Fibroblast of skin of abdomen (primary cell): ENCODE measurements around the gene KCNJ13.
A peak's percentile ranks its signal among the peaks of the same experiment; 100 is the strongest.
"Not testable (repeated sequence)": the region's sequence is repeated elsewhere in the genome, so short reads cannot be mapped to it uniquely, and the experiment has no call there.

ENCODE experiments used
- DNase-seq: peaks from one replicate; pipeline ENCODE4 v3.0.0-alpha.2; 2013

The KCNJ13 gene

DNA sequence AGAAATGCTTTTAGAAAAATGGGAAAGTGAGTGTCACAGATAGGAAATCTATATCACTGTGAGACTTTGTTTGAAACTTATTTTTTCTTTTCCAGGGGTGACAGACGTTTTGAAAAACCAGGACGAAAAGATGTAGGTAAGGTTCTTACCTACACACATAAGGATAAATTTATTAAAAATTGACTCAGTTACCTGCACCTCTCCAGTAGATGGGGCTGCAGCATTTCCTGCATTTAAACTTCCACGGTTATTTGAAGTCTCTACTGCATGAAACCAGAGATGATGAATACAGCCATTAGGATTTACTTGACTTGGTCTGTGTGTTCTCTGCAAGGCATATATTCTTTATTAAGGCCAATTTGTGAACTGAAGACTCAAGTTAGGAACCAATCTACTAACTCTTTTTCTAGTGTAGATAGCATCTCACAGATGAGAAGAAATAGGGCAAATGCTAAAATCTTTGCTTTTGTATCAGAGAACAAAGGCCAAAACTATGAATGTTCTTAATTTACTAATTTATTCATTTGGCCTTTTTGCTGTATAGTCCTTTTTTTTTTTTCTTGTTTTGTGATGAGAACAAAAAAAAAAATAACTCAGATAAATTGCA lies 15.0 kb downstream of the KCNJ13 start:
- DNase-seq: peak; percentile 4

DNA sequence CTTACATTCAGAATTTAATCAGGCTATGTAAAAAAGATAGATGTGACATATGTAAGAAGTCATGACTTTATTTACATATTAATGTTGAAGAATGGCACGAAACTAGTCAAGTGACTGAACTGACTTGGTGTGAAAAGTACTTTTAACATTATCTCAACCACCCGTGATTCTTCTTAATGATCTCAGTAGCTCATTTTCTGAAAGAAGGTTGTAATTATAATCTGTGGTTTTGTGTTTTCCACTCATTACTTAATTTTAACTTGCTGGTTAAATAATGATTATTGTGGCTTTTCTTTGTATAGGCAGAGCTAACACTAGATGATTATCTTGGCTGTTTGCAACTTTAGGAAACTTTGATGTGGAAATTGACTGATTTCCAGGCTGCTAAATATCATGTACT lies 18.5 kb downstream of the KCNJ13 start:
- DNase-seq: no peak

DNA sequence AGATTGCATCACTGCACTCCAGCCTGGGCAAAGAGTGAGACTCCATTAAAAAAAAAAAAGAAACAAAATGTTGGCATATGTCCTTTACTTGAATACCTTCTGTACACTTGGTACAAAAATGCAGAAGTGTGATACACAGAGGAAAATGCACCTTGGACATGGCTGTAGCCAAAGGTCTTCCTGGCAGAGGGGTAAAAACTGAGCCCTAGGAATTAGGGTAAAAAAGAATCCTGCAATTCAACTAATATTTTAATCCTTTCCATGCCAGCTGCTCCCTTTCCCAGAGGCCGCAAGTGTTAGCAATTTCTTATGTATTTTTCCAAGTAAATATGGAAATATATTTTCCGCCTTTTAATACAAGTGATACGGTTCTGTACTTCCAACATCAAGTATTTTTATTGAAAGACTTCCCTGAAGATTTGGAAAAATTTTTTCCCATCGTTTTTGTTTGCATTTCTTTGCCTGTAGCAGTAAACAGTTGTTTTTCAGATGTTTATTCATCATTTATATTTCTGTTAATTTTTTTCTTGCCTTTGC lies 26.2 kb downstream of the KCNJ13 start:
- no peak for DNase-seq

DNA sequence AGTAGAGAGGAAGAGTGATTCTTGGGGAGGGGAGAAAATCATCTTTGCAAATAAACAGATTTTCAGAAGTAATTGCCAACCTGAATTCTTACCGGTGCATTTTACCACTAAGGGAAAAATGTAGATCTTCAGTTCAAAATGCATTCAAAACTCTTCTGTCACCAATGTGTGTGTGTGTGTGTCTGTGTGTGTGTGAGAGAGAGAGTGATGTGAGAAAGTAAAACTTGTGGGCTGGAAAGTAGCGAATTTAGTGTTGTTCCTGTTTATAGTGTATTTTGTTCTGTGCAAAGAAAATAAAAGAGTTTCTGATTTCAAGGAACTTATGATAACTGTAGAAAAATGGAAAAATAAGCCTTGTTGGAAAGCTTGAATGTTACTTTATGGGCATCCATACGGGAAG lies 27.0 kb downstream of the KCNJ13 start:
- no peak for DNase-seq

DNA sequence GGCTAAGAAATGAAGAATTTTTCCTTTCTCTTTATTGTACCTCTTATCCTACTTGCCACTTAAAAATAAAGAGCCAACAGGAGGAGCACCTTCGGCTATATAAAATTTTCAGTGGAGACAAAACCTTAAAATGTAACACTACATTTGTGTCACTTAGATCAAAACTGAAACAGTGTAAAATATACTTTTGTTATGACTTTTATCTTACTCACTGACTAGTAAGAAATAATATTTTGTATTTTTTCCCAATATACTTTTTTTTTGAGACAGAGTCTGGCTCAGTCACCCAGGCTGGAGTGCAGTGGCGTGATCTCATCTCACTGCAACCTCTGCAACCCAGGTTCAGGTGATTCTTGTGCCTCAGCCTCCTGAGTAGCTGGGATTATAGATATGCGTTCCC lies 28.3 kb downstream of the KCNJ13 start:
- no peak for DNase-seq

DNA sequence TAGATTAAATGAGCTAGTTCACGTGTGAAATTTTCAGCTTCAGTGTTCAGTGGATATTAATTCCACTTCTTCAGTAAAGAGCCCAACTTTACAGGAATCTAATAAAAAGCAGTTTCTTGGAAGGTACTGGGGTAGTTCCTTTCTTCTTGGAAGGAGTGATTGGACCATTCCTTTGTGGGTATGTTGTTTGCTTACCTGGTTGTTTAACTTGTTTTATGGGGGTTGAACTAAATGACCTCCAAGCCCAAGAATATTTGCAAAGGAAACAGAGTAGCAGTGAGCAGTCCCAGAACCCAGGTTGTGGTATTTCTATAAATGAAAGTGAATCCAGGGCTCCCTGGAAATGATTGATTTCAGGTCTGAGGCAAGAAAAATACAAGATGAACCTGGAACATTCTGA lies 31.4 kb downstream of the KCNJ13 start:
- no peak for DNase-seq

DNA sequence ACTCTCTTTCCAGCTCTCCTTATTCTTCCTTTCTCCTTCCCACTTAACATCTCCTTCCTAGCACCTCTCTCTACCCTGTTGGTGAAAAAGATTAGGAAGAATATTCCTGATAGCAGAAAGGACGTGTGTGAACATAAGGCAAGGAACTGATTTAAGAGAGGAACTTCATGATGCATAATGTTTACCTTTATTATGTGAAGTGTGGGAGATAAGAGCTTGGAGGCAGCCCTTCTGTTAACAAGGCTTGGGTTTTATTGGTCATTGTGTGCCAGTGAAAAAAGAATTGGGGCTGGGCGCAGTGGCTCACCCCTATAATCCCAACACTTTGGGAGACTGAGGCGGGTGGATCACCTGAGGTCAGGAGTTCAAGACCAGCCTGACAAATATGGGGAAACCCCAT lies 34.4 kb downstream of the KCNJ13 start:
- no peak for DNase-seq

DNA sequence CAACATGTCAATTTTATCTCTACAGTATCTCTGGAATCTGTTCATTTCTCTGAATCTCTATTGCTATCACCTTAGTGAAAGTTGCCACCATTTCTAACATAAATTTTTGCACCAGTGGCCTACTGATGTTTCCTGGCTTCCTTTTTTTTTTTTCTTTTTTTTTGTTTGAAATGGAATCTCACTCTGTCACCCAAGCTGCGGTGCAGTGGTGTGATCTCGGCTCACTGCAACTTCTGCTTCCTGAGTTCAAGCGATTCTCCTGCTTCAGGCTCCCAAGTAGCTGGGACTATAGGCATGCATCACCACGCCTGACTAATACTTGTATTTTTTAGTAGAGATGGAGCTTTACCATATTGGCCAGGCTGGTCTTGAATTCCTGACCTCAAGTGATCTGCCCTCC lies 35.1 kb downstream of the KCNJ13 start:
- no peak for DNase-seq

DNA sequence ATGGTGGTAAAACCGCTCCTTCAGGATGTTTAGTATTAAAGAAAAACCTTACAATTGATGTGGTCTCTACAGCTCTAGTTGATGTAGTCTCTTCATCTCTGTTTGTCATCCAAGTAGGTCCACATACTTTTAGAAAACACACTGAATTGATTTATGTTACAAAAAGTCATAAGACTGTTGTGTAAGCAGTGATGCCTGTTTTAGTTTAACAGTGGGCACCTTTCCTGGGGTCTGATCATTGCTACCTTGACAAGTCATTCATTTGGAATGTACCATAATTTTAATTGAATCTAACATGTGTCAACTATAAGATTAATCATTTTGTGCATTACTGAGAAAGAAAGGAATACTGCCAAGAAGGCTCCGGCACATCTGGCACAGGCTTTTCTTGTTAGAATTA lies 44.9 kb downstream of the KCNJ13 start:
- peak; percentile 78 for DNase-seq

DNA sequence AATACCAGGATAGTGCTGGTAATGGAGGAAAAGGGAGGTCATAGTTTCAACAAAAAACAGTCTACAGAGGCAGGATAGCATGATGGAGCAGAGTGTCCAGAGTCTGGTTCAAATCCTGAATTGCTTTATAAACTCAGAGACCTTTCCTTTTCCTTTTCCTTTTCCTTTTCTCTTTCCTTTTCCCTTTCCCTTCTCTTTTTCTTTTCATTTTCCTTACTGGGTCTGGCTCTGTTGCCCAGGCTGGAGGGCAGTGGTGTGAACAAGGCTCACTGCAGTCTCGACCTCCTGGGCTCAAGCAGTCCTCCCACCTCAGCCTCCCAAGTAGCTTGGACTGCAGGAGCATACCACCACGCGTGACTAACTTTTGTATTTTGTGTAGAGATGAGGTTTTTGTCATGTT lies 47.6 kb downstream of the KCNJ13 start:
- DNase-seq: no peak

DNA sequence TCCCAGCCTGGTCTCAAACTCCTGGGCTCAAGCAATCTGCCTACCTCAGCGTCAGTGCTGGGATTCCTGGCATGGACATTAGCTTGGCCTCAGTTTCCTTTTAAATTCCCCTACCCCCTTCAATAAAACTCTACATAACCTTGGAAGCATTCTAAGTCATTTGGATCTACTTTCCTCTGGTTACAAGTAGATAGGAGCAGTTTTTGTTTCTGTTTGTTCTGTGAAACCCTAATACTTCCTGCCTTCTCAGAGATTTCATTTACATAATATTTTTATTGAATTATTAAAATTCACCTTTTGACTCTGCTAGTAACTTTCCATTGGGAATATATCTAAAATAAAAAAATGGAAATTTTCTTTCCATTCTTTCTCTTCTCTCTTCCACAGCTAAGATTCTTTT lies 53.3 kb downstream of the KCNJ13 start:
- no peak for DNase-seq

DNA sequence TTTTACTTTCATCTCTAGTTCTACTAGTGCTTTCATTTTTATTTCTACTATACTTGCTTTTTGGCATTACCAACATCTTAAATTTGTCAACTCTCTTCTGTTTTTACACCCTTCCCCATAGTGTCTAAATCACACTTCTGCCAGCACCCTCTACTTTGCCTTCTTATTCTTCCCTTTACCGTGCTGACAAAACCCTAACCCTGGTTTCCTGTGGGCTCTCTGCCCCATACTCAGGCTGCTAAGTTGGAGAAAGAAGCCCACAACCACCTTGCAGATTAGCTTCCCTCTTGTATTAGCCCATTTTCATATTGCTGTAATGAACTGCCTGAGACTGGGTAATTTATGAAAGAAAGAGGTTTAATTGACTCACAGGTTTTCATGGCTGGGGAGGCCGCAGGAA lies 54.5 kb downstream of the KCNJ13 start:
- DNase-seq: no peak

DNA sequence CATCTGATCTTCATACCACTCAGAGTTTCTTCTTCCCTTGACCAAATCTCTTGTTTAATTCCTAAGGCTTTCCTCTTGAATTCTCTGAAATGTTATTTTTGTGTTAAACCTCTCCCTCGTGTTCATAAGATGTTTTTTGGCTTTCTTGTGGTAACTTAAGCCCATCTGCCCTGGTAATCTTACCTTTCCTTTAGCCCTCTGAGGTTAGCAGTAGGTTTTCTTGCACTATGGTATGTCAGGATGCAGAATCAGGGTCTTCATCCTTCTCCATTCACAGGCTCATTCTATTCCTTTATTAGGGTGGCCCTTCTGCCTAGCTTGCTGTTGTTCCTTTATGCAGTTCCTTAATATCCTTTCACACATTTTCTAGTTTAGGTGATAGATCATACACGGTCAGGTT lies 55.1 kb downstream of the KCNJ13 start:
- no peak for DNase-seq

DNA sequence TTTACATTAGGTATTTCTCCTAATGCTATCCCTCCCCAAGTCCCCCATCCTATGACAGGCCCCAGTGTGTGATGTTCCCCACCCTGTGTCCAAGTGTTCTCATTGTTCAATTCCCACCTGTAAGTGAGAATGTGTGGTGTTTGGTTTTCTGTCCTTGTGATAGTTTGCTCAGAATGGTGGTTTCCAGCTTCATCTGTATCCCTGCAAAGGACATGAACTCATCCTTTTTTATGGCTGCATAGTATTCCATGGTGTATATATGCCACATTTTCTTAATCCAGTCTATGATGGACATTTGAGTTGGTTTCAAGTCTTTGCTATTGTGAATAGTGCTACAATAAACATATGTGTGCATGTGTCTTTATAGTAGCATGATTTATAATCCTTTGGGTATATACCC lies 56.3 kb downstream of the KCNJ13 start:
- DNase-seq: not testable (repeated sequence)
